Measurements from ENCODE around the gene TLE2.

Gene TLE2

DNA sequence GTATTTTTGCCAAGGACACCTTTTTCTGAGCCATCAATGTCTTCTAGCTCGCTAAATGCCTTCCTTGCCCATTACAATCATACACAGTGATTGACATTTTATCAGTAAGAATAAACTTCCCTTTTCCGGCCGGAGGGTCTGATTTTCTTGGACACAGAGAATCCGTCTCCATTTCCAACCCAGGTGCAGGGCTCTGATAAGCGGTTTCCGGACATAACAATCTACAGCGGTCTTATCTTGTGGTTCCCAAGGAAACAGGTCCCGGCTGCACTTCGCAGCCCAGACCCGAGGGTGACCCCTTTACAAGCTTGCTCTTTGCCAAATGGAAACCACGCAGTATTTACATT lies 79.2 kb downstream of the TLE2 start:
- peak; percentile 32 for DNase-seq (ENCODE audit: low spot score)
